Peyer's patch (tissue), 4 donors: ENCODE data around the gene SEPTIN10. TPM values are rescaled to one million over a fixed set of nuclear protein-coding genes. Genes with fewer than 3 reads are reported as not detected.

ENCODE experiments used
- DNase-seq, 3 donors: peaks; one replicate each; pipeline ENCODE4 v3.0.0-alpha.2; 2017 to 2019
- H3K27ac ChIP-seq, 4 donors: fragments of 200-600 bp; sonication (generic); one replicate each; pipeline ENCODE4 v1.5.1; 2016 to 2019
- H3K27me3 ChIP-seq, 2 donors: fragments of 200-600 bp; sonication (generic); one replicate each; pipeline ENCODE4 v1.5.1; 2019
- H3K36me3 ChIP-seq, 3 donors: fragments of 200-600 bp; sonication (generic); one replicate each; pipeline ENCODE4 v1.5.1; 2016 to 2019
- H3K4me1 ChIP-seq, 4 donors: fragments of 200-600 bp; sonication (generic); one replicate each; pipeline ENCODE4 v1.5.1; 2016 to 2019
- H3K4me3 ChIP-seq, 4 donors: fragments of 200-600 bp; sonication (generic); 1 replicate in 3 of 4; 2 replicates in 1 of 4; pipeline ENCODE4 v1.5.1; 2016 to 2019; ENCODE audit warnings: mild to moderate bottlenecking in 1 of 4
- H3K9me3 ChIP-seq, 4 donors: fragments of 200-600 bp; sonication (generic); one replicate each; pipeline ENCODE4 v1.5.1; 2016 to 2019; ENCODE audit warnings: mild to moderate bottlenecking in 1 of 4
- POLR2A ChIP-seq, 2 donors: fragments of 450-650 bp; IDR thresholded peaks; one replicate each; pipeline ENCODE4 v1.5.1; 2017; ENCODE audit warnings: antibody characterized with exemption in 2 of 2, mild to moderate bottlenecking in 2 of 2, moderate library complexity in 2 of 2
- total RNA-seq, 4 donors: library from RNA; depleted of rRNA; stranded (reverse); fragments of >200 nt; gene quantifications; one replicate each; pipeline ENCODE4 v1.1.0, GENCODE V29; 2016
- TF ChIP-seq, protein P1 (sequence below), 6 experiments: fragments of 450-650 bp in 4 of 6; fragments of 200-600 bp in 2 of 6; sonication (generic) in 1 of 6; IDR thresholded peaks; one replicate each; pipeline ENCODE4 v1.5.1; 2017 to 2019; ENCODE audit warnings: antibody characterized with exemption in 6 of 6, mild to moderate bottlenecking in 3 of 6, moderate library complexity in 1 of 6

Gene SEPTIN10
- total RNA-seq, 4 donors from 2014 or later: 22.3 to 55.2 (median 53.1) TPM

DNA sequence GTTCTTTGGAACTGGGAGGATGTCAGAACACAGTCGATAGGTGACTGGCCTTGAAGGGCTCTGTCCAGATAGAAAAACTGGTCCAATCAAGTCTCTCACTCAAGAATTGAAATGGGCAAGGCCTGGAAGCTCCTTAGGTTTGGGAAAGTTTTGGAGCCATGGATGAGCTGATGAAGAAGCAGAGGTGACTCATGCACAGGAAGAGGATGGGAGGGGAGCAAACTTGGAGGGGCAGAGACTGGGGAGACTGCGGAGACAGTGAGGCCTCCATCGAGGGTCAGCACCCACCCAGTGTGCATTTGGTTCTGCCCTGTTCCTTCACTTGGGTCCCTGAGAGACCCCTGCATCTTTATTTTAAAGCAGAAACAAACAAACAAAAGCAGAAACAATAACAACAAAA is 41.5 kb upstream of the SEPTIN10 start:
- H3K36me3 ChIP-seq: no peaks in the 10 kb centered on the region
- no peaks in the 10 kb centered on the region for H3K27me3 ChIP-seq
- no peak overlapping the region for H3K4me3 ChIP-seq
- DNase-seq: no peak
- TF ChIP-seq, protein P1, sequence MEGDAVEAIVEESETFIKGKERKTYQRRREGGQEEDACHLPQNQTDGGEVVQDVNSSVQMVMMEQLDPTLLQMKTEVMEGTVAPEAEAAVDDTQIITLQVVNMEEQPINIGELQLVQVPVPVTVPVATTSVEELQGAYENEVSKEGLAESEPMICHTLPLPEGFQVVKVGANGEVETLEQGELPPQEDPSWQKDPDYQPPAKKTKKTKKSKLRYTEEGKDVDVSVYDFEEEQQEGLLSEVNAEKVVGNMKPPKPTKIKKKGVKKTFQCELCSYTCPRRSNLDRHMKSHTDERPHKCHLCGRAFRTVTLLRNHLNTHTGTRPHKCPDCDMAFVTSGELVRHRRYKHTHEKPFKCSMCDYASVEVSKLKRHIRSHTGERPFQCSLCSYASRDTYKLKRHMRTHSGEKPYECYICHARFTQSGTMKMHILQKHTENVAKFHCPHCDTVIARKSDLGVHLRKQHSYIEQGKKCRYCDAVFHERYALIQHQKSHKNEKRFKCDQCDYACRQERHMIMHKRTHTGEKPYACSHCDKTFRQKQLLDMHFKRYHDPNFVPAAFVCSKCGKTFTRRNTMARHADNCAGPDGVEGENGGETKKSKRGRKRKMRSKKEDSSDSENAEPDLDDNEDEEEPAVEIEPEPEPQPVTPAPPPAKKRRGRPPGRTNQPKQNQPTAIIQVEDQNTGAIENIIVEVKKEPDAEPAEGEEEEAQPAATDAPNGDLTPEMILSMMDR (IDR thresholded peaks at IDR 0.05): no peak
- TF ChIP-seq POLR2A (IDR thresholded peaks at IDR 0.05): no peak
- no peaks in the 10 kb centered on the region for H3K4me1 ChIP-seq
- no peak overlapping the region for H3K27ac ChIP-seq
- no peaks in the 10 kb centered on the region for H3K9me3 ChIP-seq

GRCh38 chr2:109654326-109655050 is 40.7 kb upstream of the SEPTIN10 start:
- no peaks in the 10 kb centered on the region for H3K36me3 ChIP-seq
- H3K4me3 ChIP-seq: no peak overlapping the region
- H3K27ac ChIP-seq: no peak overlapping the region
- H3K27me3 ChIP-seq: no peaks in the 10 kb centered on the region
- TF ChIP-seq, protein P1 (IDR thresholded peaks at IDR 0.05): no peak
- TF ChIP-seq POLR2A (IDR thresholded peaks at IDR 0.05): no peak
- H3K9me3 ChIP-seq: no peaks in the 10 kb centered on the region
- no peak for DNase-seq
- no peaks in the 10 kb centered on the region for H3K4me1 ChIP-seq

GRCh38 chr2:109649736-109650695 is 36.2 kb upstream of the SEPTIN10 start:
- Histone ChIP-seq H3K27ac (no peak overlapping the region), H3K36me3 (no peaks in the 10 kb centered on the region), H3K27me3 (no peaks in the 10 kb centered on the region), H3K4me3 (no peak overlapping the region), H3K4me1 (peaks cover 0 to 4% (median 0%) of the 10 kb centered on the region in 4 donors), H3K9me3 (no peaks in the 10 kb centered on the region)
- no peak for DNase-seq
- TF ChIP-seq, protein P1 (IDR thresholded peaks at IDR 0.05): no peak
- TF ChIP-seq POLR2A (IDR thresholded peaks at IDR 0.05): no peak

- DNase-seq: peak in 1 of 3 donors; percentile 32
- Histone ChIP-seq H3K4me1 (peaks cover 0 to 19% (median 0%) of the 10 kb centered on the region in 4 donors), H3K4me3 (no peak overlapping the region), H3K27ac (no peak overlapping the region), H3K36me3 (no peaks in the 10 kb centered on the region), H3K9me3 (no peaks in the 10 kb centered on the region), H3K27me3 (no peaks in the 10 kb centered on the region)
- TF ChIP-seq POLR2A (IDR thresholded peaks at IDR 0.05): no peak
- TF ChIP-seq, protein P1 (IDR thresholded peaks at IDR 0.05): no peak
Observed at GRCh38 chr2:109648041-109648527, 34.3 kb upstream of the SEPTIN10 start.

DNA sequence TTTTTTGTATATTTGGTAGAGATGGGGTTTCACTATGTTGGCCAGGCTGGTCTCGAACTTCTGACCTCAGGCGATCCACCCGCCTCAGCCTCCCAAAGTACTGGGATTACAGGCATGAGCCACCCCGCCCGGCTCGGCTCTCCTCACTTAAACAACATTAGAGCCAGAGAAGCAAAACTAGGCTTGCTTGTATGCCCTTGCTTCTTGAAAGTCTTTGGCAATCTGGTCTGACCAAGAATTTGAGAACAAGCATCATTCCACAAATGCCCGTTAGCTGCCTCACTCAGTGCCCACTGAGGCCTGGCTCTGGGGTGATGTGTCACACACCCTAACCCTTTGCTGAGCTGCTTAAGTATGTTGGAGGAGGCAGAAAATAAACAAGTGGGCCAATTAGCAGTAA is 33.9 kb upstream of the SEPTIN10 start:
- H3K27me3 ChIP-seq: no peaks in the 10 kb centered on the region
- no peak overlapping the region for H3K27ac ChIP-seq
- H3K4me3 ChIP-seq: no peak overlapping the region
- DNase-seq: peak in 1 of 3 donors; percentile 23
- peaks cover 0 to 19% (median 0%) of the 10 kb centered on the region in 4 donors for H3K4me1 ChIP-seq
- no peak for TF ChIP-seq POLR2A (IDR thresholded peaks at IDR 0.05)
- TF ChIP-seq, protein P1 (IDR thresholded peaks at IDR 0.05): no peak
- H3K36me3 ChIP-seq: no peaks in the 10 kb centered on the region
- no peaks in the 10 kb centered on the region for H3K9me3 ChIP-seq
